HG03064 (cell line): Measurements from ENCODE around the gene UMODL1.
"Not testable (repeated sequence)": the region's sequence is repeated elsewhere in the genome, so short reads cannot be mapped to it uniquely, and the experiment has no call there.

Source experiments
- ATAC-seq: cut with Tn5 transposase; IDR thresholded peaks from one replicate; pipeline ENCODE4 v1.9.1; 2021; ENCODE audit warnings: low read depth; ENCODE audit not compliant: unreplicated experiment

UMODL1 gene

GRCh38 chr21:42059141-42059540 is 12.0 kb upstream of the UMODL1 start:
- no peak for ATAC-seq

GRCh38 chr21:42059721-42060120 is 11.4 kb upstream of the UMODL1 start:
- no peak for ATAC-seq

DNA sequence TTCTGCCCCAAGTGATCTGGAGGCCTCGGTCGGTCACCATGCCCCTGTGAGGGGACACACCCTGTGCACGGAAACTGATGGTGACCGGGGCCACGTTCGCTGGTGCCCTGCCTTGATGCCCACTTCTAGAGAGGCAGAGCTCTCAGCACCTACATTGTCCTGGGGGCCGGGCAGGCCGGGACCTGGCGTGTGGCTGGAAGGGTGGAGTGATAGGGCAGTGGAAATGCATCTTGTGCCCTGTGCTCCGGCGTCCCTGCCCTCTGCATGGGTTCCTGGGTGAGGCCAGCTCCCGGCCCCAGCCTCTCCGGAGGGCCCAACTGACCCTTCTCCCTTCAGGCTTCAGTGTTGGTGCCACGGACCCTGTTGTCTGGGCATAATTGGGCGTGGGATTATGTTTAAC is 11.0 kb upstream of the UMODL1 start:
- ATAC-seq, result no peak

GRCh38 chr21:42061195-42061985 is 9.7 kb upstream of the UMODL1 start:
- no peak for ATAC-seq

GRCh38 chr21:42061986-42062235 is 9.2 kb upstream of the UMODL1 start:
- ATAC-seq, result no peak

DNA sequence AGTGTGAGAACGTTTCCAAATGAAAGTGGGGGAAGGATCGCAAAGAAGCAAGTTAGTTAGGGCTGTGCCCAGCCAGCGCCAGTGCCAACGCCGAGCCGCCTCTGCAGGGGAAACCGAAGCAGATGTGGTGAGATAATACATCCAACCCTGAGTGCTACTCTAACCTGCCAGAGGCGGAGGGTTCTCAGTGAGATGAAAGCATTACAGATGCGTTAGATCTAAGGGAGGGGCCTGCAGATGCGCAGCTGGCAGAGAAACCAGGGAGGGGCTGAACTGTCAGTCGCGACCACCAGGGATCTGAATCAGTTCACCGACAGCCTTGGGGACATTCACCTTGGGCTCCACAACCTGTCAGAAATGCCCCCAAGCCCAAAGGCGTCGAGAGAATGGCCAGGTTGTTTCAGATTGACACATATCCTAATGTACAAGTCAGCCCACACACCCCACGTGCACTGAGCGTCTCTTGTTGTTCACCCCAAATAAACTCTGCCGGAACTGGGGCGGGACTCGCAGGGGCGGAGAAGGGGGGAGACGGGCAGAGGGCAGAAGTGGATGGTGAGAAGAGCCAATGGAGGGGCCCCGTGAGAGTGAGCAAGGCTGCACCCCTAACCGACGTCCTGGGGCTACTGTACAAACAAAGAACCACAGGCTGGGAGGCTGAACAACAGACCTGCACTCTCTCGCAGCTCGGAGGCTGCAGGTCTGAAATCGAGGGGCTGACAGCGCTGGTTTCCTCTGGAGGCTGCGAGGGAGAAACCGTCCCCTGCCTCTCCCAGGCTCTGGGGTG is 8.7 kb upstream of the UMODL1 start:
- ATAC-seq, result no peak

DNA sequence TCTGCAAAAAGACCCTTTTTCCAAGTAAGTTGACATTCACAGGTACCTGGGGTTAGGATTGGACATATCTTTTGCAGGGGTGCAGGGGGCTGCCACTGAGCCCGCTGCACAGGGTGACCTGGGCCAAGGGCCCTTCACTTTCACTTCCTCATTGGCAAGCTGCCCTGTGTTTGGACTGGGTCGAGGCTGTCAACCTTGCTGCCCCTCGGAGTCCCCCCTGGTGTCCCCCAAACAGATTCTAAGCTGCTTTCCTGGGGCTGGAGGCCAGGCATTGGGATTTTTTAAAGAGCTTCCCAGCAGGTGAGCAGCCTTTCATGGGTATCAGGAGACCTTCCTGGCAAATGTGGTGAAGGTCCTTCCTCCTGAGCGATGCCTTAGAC is 7.9 kb upstream of the UMODL1 start:
- no peak for ATAC-seq

- no peak for ATAC-seq
Observed at GRCh38 chr21:42063571-42064521, 7.3 kb upstream of the UMODL1 start.

DNA sequence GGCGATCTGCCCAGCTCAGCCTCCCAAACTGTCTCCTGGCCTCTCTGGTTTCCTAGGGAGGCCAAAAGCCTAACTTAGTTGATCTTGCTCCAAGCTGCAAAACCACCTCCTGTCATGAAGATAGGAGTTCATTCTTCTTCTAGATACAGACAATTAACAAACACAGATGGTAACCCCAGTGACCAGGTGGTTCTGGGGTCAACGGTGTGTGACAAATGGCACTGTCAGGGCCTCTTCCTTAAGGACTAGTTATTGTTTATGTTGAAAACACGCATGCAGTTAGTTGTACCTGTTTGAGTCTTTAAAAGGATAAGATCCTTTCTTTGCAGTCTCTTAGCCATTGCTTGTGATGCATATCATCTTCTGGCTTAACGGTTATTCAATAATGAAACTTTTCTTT is 4.6 kb upstream of the UMODL1 start:
- no peak for ATAC-seq

GRCh38 chr21:42067531-42068255 is 3.4 kb upstream of the UMODL1 start:
- ATAC-seq, result no peak

DNA sequence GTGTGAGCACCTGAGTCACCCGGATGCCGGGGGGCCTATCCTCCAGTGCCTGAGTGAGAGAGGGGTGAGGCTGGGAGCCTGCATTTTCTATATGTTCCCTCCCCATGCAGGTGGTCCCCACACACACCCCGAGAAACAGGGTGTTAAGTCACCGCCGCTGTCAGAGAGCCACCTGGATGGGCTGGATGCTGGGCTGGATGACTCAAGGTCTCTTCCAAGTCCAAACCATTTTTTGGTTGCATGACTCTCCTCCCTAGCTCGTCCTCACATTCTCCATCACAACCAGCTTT is 2.9 kb upstream of the UMODL1 start:
- ATAC-seq, result no peak

DNA sequence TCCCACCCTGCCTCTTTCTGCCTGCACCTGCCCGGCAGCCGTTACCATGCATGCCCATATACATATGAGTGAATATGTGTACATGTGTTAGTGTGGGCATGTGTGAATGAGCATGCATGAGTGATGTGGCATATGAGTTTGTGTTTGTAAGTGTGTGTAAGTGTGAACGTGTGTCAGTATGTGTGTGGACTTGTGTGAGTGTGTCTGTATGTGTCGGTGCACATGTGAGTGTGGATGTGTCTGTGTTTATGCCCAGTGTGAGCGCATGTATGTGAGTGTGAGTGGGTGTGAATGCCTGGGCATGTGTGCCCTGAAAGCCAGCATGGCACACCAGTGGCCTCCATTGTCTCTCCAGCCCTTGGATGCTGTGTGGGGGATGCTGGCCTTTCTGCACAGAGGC is 2.5 kb upstream of the UMODL1 start:
- no peak for ATAC-seq

DNA sequence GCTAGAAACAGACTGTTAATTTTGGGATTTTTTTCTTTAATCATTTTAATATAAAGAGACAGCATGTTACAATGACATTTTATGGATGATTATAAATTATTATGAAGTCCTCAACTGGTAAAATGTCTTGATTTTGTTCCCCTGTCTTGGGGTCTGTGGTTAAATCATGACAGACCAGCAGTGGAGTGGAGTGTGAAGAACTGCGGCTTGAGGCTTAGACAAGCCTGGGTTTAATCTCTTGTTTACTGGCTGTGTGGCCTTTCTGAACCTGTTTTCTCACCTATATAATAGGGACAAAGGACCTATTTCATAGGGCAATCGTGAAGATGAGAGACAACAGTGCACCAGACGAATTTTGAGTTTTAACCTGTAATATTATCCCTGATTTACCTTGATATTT is 1.8 kb upstream of the UMODL1 start:
- ATAC-seq, result no peak

GRCh38 chr21:42069843-42070242 is 1.3 kb upstream of the UMODL1 start:
- ATAC-seq, result no peak

- no peak for ATAC-seq
Observed at GRCh38 chr21:42073145-42074099, 2.3 kb downstream of the UMODL1 start.

DNA sequence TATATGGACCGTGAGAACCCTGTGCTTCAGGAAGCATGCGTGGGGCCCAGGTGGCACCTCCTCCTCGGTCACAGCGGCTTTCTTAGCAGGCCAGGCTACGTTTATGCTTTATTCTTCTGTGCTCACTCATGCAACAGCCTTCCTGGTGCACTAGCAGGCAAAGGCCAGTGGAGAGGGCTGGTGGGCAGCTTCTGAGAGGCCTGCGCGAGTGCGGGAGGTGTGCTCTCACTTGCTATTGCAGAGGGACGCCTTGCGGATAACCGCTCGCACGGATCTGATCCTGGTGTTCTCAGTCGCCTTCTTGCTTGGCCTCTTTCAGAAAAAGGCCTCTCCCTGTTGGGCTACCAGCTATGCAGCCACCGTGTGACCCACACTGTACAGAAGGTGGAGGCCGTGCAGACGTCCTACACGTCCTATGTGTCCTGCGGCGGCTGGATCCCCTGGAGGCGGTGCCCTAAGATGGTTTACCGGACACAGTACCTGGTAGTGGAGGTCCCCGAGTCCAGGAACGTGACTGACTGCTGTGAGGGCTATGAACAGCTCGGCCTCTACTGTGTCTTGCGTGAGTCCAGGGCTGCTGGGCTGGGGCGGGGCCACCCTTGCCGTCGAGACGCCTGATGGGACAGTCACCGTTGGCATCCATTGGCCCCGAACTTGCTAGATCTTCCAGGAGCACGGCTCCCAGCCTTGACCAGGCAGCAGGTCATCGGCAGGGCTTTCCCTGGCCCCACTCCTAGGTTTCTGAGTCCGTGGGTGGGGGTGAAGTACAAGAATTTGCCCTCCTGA is 4.8 kb downstream of the UMODL1 start:
- no peak for ATAC-seq

DNA sequence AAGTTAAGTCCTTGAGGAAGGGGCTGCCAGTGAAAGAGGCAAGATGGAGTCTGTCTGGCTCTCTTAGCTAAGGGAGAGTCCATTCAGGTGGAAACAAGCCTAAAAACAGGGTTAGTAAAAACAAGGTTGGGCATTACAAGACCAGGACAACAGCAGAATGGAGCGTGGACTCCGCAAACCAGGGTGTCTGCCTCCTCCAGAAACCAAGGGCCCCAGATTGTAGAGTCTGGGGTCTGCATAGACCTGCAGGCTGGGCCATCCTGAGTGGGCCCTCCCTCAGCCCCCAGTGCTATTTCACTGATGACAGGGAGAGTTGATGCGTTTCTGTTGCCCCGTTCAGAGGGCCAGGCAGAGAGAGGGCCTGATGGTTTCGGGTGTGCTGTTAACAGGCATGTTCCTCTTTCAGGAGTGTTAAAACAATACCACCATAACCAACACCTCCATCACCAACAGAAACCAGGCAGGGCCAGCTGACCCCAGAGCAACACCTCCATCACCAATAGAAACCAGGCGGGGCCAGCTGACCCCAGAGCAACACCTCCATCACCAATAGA is 6.6 kb downstream of the UMODL1 start:
- peak; percentile 81 for ATAC-seq

DNA sequence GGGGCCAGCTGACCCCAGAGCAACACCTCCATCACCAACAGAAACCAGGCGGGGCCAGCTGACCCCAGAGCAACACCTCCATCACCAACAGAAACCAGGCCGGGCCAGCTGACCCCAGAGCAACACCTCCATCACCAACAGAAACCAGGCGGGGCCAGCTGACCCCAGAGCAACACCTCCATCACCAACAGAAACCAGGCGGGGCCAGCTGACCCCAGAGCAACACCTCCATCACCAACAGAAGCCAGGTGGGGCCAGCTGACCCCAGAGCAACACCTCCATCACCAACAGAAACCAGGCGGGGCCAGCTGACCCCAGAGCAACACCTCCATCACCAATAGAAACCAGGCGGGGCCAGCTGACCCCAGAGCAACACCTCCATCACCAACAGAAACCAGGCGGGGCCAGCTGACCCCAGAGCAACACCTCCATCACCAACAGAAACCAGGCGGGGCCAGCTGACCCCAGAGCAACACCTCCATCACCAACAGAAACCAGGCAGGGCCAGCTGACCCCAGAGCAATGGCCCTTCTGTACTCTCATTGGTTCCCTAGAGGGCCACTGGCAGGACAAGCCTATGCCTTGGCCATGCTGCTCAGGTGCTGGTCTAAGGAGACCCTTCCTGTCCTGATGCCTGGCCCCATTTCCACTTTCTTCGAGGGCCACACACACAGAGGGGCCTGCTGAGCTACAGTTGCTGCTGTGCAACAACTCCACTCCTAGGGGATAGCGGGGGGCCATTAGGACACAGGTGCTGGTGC is 7.3 kb downstream of the UMODL1 start:
- not testable (repeated sequence) for ATAC-seq
